Fibroblast of skin of abdomen (primary cell): Measurements from ENCODE around the gene JMJD1C.

Experiments used
- DNase-seq: peaks from one replicate; pipeline ENCODE4 v3.0.0-alpha.2; 2013

JMJD1C gene

GRCh38 chr10:63434866-63435854 lies 30.6 kb downstream of the JMJD1C start:
- DNase-seq, result peak; percentile 5

GRCh38 chr10:63431962-63432797 lies 33.6 kb downstream of the JMJD1C start:
- no peak for DNase-seq

GRCh38 chr10:63430999-63431356 lies 34.8 kb downstream of the JMJD1C start:
- no peak for DNase-seq

- DNase-seq, result peak; percentile 58
These were observed 35.4 kb downstream of the JMJD1C start for GRCh38 chr10:63430091-63430998.

- peak; percentile 78 for DNase-seq
These were observed 36.5 kb downstream of the JMJD1C start for GRCh38 chr10:63429281-63429680.

- no peak for DNase-seq
These were observed 38.8 kb downstream of the JMJD1C start for GRCh38 chr10:63427013-63427412.

- no peak for DNase-seq
These were observed 40.3 kb downstream of the JMJD1C start for GRCh38 chr10:63425512-63425911.

- no peak for DNase-seq
These were observed 41.2 kb downstream of the JMJD1C start for GRCh38 chr10:63424576-63424975.

GRCh38 chr10:63423494-63423893 lies 42.3 kb downstream of the JMJD1C start:
- DNase-seq, result no peak

GRCh38 chr10:63421591-63421990 lies 44.2 kb downstream of the JMJD1C start:
- DNase-seq, result no peak

GRCh38 chr10:63416376-63416775 lies 49.4 kb downstream of the JMJD1C start:
- peak; percentile 64 for DNase-seq

- DNase-seq, result no peak
These were observed 50.0 kb downstream of the JMJD1C start for GRCh38 chr10:63415640-63416244.

GRCh38 chr10:63414481-63415260 lies 51.1 kb downstream of the JMJD1C start:
- peak; percentile 29 for DNase-seq

- DNase-seq, result no peak
These were observed 52.3 kb downstream of the JMJD1C start for GRCh38 chr10:63413429-63413828.

- DNase-seq, result no peak
These were observed 53.5 kb downstream of the JMJD1C start for GRCh38 chr10:63412304-63412703.

GRCh38 chr10:63410633-63411032 lies 55.1 kb downstream of the JMJD1C start:
- no peak for DNase-seq

- DNase-seq, result peak; percentile 81
These were observed 56.2 kb downstream of the JMJD1C start for GRCh38 chr10:63409465-63410027.

- DNase-seq, result no peak
These were observed 58.6 kb downstream of the JMJD1C start for GRCh38 chr10:63407136-63407662.

- DNase-seq, result peak; percentile 44
These were observed 69.5 kb downstream of the JMJD1C start for GRCh38 chr10:63396133-63396761.

- no peak for DNase-seq
These were observed 72.7 kb downstream of the JMJD1C start for GRCh38 chr10:63393050-63393449.
